T1000 (cell line): Measurements from ENCODE around the gene PCDHA8.
"Not testable (repeated sequence)": the region's sequence is repeated elsewhere in the genome, so short reads cannot be mapped to it uniquely, and the experiment has no call there.

ENCODE experiments used
- DNase-seq: peaks from one replicate; lab custom pipeline; 2025; ENCODE audit warnings: mixed read lengths; lab: John Stamatoyannopoulos, UW

Gene PCDHA8, protein sequence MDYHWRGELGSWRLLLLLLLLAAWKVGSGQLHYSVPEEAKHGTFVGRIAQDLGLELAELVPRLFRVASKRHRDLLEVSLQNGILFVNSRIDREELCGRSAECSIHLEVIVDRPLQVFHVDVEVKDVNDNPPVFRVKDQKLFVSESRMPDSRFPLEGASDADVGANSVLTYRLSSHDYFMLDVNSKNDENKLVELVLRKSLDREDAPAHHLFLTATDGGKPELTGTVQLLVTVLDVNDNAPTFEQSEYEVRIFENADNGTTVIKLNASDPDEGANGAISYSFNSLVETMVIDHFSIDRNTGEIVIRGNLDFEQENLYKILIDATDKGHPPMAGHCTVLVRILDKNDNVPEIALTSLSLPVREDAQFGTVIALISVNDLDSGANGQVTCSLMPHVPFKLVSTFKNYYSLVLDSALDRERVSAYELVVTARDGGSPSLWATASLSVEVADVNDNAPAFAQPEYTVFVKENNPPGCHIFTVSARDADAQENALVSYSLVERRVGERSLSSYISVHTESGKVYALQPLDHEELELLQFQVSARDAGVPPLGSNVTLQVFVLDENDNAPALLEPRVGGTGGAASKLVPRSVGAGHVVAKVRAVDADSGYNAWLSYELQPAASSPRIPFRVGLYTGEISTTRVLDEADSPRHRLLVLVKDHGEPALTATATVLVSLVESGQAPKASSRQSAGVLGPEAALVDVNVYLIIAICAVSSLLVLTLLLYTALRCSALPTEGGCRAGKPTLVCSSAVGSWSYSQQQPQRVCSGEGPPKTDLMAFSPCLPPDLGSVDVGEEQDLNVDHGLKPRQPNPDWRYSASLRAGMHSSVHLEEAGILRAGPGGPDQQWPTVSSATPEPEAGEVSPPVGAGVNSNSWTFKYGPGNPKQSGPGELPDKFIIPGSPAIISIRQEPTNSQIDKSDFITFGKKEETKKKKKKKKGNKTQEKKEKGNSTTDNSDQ

DNA sequence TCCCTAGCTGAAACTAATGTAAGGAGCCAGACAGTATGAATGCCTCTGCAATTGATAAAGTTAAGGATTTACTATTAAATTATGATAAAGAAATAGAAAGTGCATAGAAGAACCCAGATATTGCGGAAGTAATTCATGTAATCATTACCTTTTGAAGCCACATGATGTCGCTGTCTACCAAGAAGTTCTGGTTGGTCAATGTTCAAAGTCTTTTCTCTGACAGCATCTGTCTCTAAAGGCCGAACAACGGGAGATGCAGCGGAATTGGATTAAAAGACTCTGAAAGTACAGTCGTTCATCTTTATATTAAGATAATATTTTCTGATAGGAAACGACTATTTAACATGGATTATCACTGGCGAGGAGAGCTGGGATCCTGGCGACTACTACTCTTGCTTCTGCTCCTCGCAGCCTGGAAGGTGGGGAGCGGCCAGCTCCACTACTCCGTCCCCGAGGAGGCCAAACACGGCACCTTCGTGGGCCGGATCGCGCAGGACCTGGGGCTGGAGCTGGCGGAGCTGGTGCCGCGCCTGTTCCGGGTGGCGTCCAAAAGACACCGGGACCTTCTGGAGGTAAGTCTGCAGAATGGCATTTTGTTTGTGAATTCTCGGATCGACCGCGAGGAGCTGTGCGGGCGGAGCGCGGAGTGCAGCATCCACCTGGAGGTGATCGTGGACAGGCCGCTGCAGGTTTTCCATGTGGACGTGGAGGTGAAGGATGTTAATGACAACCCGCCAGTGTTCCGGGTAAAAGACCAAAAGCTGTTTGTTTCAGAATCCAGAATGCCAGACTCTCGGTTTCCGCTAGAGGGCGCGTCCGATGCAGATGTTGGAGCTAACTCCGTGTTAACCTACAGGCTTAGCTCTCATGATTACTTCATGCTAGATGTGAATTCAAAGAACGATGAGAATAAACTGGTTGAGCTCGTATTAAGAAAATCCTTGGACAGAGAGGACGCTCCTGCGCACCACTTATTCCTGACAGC, at the start of gene PCDHA8:
Gene PCDHA8, plus strand, starts transcription at position 210 of the 985 bp plus-strand sequence. Its CDS starts 135 bp downstream, at position 345.
- DNase-seq = no peak

DNA sequence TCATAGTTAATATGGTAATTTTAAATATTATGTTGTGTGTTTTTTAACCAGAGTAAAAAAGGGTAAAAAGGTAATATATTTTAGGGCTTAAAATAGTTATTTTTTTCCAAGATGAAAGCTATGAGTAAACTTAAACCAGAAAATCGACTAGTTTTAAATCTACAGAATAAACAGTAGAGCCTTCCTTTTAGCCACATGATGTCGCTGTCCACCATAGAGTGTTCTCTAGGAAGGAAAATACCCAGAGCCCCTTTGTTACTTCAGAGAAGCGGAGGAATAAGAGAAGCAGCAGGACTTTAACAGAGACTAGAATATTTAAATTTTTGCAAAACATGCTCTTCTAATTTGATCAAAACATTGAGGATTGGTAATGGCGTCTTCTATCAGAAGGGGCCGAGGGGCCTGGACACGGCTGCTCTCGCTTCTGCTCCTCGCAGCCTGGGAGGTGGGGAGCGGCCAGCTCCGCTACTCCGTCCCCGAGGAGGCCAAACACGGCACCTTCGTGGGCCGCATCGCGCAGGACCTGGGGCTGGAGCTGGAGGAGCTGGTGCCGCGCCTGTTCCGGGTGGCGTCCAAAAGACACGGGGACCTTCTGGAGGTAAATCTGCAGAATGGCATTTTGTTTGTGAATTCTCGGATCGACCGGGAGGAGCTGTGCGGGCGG, 46.3 kb upstream of the PCDHA8 start, which contains the start of gene PCDHA2:
Gene PCDHA2, plus strand, starts transcription at position 258 of the 664 bp plus-strand sequence.
- no peak for DNase-seq

DNA sequence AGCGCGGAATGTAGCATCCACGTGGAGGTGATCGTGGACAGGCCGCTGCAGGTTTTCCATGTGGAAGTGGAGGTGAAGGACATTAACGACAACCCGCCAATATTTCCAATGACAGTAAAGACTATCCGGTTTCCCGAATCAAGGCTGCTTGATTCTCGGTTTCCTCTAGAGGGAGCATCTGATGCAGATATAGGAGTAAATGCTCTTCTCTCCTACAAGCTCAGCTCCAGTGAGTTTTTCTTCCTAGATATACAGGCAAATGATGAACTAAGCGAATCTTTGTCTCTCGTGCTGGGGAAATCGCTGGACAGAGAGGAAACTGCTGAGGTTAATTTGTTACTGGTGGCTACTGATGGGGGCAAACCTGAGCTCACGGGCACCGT, 45.7 kb upstream of the PCDHA8 start:
- no peak for DNase-seq

DNA sequence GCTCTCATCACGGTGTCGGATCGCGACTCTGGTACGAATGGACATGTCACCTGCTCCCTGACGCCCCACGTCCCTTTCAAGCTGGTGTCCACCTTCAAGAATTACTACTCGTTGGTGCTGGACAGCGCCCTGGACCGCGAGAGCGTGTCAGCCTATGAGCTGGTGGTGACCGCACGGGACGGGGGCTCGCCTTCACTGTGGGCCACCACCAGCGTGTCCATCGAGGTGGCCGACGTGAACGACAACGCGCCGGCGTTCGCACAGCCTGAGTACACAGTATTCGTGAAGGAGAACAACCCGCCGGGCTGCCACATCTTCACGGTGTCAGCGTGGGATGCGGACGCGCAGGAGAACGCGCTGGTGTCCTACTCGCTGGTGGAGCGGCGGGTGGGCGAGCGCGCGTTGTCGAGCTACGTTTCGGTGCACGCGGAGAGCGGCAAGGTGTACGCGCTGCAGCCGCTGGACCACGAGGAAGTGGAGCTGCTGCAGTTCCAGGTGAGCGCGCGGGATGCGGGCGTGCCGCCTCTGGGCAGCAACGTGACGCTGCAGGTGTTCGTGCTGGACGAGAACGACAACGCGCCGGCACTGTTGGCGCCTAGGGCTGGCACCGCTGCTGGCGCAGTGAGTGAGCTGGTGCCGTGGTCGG, 44.8 kb upstream of the PCDHA8 start:
- not testable (repeated sequence) for DNase-seq

DNA sequence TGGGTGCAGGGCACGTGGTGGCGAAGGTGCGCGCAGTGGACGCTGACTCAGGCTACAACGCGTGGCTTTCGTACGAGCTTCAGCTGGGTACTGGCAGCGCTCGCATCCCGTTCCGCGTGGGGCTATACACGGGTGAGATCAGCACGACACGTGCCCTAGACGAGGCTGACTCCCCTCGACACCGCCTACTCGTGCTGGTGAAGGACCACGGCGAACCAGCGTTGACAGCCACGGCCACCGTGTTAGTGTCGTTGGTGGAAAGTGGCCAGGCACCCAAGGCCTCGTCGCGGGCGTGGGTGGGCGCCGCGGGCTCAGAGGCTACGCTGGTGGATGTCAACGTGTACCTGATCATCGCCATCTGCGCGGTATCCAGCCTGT, 44.3 kb upstream of the PCDHA8 start:
- DNase-seq = no peak

DNA sequence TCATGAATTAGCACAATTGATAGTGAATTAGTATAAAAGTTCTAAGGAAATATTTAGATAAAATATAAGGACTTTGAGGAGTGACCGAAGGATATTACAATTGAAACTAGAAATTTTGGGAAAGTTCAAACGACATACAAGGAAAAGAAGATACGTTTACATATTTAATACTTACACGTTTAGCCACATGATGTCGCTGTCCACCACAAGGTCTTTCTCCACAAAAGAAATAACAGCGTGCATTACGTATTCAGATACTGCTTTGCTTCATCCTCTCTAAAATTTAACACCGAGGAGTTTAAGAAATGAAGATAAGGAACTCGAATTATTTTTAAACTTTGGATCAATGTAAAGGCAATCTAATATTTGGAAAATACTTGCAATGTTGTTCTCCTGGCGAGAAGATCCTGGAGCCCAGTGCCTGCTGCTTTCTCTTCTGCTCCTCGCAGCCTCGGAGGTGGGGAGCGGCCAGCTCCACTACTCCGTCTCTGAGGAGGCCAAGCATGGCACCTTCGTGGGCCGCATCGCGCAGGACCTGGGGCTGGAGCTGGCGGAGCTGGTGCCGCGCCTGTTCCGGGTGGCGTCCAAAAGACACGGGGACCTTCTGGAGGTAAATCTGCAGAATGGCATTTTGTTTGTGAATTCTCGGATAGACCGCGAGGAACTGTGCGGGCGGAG, 40.0 kb upstream of the PCDHA8 start, which contains the start of gene PCDHA3:
Gene PCDHA3, plus strand, starts transcription at position 242 of the 678 bp plus-strand sequence.
- no peak for DNase-seq

DNA sequence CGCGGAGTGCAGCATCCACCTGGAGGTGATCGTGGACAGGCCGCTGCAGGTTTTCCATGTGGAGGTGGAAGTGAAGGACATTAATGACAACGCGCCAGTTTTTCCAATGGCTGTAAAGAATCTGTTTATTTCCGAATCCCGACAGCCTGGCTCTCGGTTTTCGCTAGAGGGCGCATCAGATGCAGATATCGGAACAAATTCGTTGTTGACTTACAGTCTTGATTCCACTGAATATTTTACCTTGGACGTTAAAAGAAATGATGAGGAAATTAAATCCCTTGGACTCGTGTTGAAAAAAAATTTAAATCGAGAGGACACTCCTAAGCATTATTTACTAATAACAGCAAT, 39.5 kb upstream of the PCDHA8 start:
- DNase-seq = no peak

DNA sequence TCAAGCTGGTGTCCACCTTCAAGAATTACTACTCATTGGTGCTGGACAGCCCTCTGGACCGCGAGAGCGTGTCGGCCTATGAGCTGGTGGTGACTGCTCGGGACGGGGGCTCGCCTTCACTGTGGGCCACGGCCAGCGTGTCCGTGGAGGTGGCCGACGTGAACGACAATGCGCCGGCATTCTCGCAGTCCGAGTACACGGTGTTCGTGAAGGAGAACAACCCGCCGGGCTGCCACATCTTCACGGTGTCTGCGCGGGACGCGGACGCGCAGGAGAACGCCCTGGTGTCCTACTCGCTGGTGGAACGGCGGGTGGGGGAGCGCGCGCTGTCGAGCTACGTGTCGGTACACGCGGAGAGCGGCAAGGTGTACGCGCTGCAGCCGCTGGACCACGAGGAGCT, 38.6 kb upstream of the PCDHA8 start:
- DNase-seq = not testable (repeated sequence)

DNA sequence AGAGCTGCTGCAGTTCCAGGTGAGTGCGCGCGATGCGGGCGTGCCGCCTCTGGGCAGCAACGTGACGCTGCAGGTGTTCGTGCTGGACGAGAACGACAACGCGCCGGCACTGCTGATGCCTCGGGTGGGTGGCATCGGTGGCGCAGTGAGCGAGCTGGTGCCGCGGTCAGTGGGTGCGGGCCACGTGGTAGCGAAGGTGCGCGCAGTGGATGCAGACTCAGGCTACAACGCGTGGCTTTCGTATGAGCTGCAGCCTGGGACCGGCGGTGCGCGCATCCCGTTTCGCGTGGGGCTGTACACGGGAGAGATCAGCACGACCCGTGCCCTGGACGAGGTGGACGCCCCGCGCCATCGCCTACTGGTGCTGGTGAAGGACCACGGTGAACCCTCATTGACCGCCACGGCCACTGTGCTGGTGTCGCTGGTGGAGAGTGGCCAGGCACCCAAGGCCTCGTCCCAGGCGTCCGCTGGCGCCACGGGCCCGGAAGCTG, 38.2 kb upstream of the PCDHA8 start:
- no peak for DNase-seq

DNA sequence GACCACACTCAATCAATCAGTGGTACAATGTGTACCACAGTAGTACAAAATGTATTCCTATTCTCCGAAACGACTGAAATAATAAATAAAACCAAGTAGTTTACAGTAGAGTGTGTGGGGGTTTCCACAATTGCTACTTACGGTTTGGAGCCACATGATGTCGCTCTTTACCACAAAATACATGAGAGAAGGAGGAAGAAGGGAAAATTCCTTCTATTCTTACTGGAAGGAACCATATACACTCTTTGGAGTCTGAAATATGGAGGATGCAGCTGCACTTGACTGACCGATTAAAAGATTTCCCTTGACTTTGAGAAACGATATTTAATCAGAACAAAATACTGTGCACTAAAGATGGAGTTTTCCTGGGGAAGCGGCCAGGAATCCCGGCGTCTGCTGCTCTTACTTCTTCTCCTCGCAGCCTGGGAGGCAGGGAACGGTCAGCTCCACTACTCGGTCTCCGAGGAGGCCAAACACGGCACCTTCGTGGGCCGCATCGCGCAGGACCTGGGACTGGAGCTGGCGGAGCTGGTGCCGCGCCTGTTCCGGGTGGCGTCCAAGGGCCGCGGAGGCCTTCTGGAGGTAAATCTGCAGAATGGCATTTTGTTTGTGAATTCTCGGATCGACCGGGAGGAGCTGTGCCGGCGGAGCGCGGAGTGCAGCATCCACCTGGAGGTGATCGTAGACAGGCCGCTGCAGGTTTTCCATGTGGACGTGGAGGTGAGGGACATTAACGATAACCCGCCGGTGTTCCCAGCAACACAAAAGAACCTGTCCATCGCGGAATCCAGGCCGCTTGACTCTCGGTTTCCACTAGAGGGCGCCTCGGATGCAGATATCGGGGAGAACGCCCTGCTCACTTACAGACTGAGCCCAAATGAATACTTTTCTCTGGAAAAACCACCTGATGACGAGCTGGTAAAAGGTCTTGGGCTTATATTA, 33.9 kb upstream of the PCDHA8 start, which contains the start of gene PCDHA4:
Gene PCDHA4, plus strand, starts transcription at position 235 of the 942 bp plus-strand sequence.
- no peak for DNase-seq

DNA sequence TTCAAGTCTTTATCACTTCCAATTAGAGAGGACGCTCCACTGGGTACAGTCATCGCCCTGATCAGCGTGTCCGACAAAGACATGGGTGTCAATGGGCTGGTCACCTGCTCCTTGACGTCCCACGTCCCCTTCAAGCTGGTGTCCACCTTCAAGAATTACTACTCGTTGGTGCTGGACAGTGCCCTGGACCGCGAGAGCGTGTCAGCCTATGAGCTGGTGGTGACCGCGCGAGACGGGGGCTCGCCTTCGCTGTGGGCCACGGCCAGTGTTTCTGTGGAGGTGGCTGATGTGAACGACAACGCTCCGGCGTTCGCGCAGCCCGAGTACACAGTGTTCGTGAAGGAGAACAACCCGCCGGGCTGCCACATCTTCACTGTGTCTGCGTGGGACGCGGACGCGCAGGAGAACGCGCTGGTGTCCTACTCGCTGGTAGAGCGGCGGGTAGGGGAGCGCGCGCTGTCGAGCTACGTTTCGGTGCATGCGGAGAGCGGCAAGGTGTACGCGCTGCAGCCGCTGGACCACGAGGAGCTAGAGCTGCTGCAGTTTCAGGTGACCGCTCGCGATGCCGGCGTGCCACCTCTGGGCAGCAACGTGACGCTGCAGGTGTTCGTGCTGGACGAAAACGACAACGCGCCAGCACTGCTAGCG, 32.6 kb upstream of the PCDHA8 start:
- not testable (repeated sequence) for DNase-seq

DNA sequence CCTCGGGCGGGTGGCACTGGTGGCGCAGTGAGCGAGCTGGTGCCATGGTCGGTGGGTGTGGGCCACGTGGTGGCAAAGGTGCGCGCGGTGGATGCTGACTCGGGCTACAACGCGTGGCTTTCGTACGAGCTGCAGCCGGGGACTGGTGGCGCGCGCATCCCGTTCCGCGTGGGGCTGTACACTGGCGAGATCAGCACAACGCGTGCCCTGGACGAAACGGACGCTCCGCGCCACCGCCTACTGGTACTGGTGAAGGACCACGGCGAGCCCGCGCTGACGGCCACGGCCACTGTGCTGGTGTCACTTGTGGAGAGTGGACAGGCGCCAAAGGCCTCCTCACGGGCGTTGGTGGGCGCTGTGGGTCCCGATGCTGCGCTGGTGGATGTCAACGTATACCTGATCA, 32.1 kb upstream of the PCDHA8 start:
- DNase-seq = no peak

DNA sequence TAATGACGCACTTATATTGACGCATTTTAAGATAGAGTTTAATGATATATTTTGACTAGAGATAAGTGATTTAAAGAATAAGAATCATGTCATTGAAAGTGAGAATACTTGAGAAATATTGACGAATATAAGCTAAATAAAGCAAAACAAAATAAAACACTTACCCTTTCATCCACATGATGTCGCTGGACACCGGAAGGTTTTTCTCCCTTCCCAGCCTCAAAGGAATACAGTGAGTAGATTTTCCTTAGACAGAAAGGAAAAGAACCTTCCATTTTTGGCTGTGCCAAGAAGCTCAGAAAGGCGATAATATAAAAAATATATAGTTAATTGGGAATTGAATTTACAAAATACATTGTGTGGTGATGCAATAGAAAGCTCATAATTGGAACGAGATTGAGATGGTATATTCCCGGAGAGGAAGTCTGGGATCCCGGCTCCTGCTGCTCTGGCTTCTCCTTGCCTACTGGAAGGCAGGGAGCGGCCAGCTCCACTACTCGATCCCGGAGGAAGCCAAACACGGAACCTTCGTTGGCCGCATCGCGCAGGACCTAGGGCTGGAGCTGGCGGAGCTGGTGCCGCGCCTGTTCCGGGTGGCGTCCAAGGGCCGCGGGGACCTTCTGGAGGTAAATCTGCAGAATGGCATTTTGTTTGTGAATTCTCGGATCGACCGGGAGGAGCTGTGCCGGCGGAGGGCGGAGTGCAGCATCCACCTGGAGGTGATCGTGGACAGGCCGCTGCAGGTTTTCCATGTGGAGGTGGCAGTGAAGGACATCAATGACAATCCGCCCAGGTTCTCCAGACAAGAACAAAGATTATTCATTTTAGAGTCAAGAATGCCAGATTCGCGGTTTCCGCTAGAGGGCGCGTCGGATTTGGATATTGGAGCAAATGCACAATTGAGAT, 19.4 kb upstream of the PCDHA8 start, which contains the start of gene PCDHA5:
Gene PCDHA5, plus strand, starts transcription at position 239 of the 906 bp plus-strand sequence.
- DNase-seq = no peak

DNA sequence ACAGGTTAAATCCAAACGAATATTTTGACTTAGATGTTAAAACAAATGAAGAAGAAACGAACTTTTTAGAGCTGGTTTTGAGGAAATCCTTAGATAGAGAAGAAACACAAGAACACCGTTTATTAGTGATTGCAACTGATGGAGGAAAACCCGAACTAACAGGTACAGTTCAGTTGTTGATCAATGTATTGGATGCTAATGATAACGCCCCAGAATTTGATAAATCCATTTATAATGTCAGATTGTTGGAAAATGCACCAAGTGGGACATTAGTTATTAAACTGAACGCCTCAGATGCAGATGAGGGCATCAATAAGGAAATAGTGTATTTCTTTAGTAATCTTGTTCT, 18.7 kb upstream of the PCDHA8 start:
- DNase-seq = no peak

DNA sequence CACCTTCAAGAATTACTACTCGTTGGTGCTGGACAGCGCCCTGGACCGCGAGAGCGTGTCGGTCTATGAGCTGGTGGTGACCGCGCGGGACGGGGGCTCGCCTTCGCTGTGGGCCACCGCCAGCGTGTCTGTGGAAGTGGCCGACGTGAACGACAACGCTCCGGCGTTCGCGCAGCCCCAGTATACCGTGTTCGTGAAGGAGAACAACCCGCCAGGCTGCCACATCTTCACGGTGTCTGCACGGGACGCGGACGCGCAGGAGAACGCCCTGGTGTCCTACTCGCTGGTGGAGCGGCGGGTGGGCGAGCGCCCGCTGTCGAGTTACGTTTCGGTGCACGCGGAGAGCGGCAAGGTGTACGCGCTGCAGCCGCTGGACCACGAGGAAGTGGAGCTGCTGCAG, 18.0 kb upstream of the PCDHA8 start:
- DNase-seq = not testable (repeated sequence)

DNA sequence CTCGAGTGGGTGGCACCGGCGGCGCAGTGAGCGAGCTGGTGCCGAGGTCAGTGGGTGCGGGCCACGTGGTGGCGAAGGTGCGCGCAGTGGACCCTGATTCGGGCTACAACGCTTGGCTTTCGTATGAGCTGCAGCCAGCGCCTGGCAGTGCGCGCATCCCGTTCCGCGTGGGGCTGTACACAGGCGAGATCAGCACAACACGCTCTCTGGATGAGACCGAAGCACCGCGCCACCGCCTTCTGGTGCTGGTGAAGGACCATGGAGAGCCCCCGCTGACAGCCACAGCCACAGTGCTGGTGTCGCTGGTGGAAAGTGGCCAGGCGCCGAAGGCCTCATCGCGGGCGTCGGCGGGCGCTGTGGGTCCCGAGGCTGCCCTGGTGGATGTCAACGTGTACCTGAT, 17.5 kb upstream of the PCDHA8 start:
- no peak for DNase-seq
